K562 (cell line): ENCODE data around the gene DERL3. TPM values are rescaled to one million over a fixed set of nuclear protein-coding genes. Genes with fewer than 3 reads are reported as not detected.

Experiments
- ATAC-seq: fragments of 200-7000 bp; cut with Tn5 transposase; 3 replicates; pipeline ENCODE4 v1.9.1; 2020; ENCODE audit warnings: moderate library complexity
- BruUV-seq: library from RNA; stranded (reverse); fragments of 400-500 nt; replicated peaks from 2 replicates; lab custom pipeline; 2021; lab: Mats Ljungman, UMichigan
- CTCF ChIA-PET: fragments of 300-600 bp; formaldehyde crosslinking; extraction: SDS; loops from one replicate; lab custom pipeline; 2021; ENCODE audit warnings: low intra/inter-chr PET ratio; lab: Yijun Ruan, JAX
- POLR2A ChIA-PET: fragments of 300-600, 350-650 bp; sonication (Branson Sonifier 250); formaldehyde crosslinking; extraction: SDS; loops from one replicate; lab custom pipeline; 2021; ENCODE audit warnings: antibody characterized with exemption, inconsistent platforms; lab: Yijun Ruan, JAX
- DNase-seq, 4 experiments: peaks; one replicate each; pipeline versions ENCODE4 v3.0.0 to v3.0.0-alpha.2; 2011 to 2018; ENCODE audit warnings: low spot score in 3 of 4, mixed read lengths in 3 of 4; ENCODE audit errors: extremely low read depth in 1 of 4
- FAIRE-seq: peaks from 2 replicates; lab custom pipeline; 2011; peaks lifted over from hg19 to GRCh38; lab: Jason Lieb, UNC
- H2AFZ ChIP-seq: 2 replicates; pipeline ENCODE4 v1.6.0; 2011; ENCODE audit warnings: low read depth, low read length, control low read depth, inconsistent platforms
- H3K27ac ChIP-seq: fragments of 200-600 bp; 3 replicates; pipeline ENCODE4 v1.8.0; 2011; ENCODE audit warnings: low read depth, mild to moderate bottlenecking, control low read depth, inconsistent platforms, low read length, moderate library complexity, mixed read lengths; ENCODE audit errors: extremely low read depth
- H3K27me3 ChIP-seq, 2 experiments: fragments of 300-600 bp in 1 of 2; 2 replicates in 1 of 2; 3 replicates in 1 of 2; pipeline versions ENCODE4 v1.6.0 to v1.8.0; 2011; ENCODE audit warnings: inconsistent platforms in 2 of 2, low read length in 2 of 2, mild to moderate bottlenecking in 1 of 2, mixed read lengths in 1 of 2, moderate library complexity in 1 of 2; ENCODE audit not compliant: control insufficient read depth in 2 of 2, insufficient read depth in 2 of 2
- H3K36me3 ChIP-seq: fragments of 300-600 bp; 3 replicates; pipeline ENCODE4 v1.8.0; 2011; ENCODE audit warnings: mild to moderate bottlenecking, low read length, inconsistent platforms; ENCODE audit not compliant: control insufficient read depth, insufficient read depth
- H3K4me1 ChIP-seq, 2 experiments: fragments of 200-600 bp in 1 of 2; replicated peaks in 1 of 2; 2 replicates in 1 of 2; 3 replicates in 1 of 2; pipeline versions ENCODE4 v1.5.1 to v1.8.0; 2011; ENCODE audit warnings: inconsistent platforms in 2 of 2, low read length in 2 of 2, mild to moderate bottlenecking in 1 of 2, mixed read lengths in 1 of 2, moderate library complexity in 1 of 2; ENCODE audit not compliant: control insufficient read depth in 2 of 2, insufficient read depth in 2 of 2
- H3K4me2 ChIP-seq: 2 replicates; pipeline ENCODE4 v1.6.1; 2011; ENCODE audit warnings: low read length, control low read depth, inconsistent platforms, mixed read lengths; ENCODE audit not compliant: insufficient read depth
- H3K4me3 ChIP-seq: fragments of 200-600 bp; sonication (generic), shearing (Covaris generic); 2 replicates; pipeline ENCODE4 v1.5.1; 2016; ENCODE audit warnings: control low read depth, inconsistent platforms
- H3K79me2 ChIP-seq: fragments of 200-600 bp; 3 replicates; pipeline ENCODE4 v1.8.0; 2011; ENCODE audit warnings: low read length, inconsistent platforms; ENCODE audit not compliant: control insufficient read depth, insufficient read depth
- H3K9ac ChIP-seq, 2 experiments: 2 replicates each; pipeline versions ENCODE4 v1.6.0 to v1.6.1; 2011; ENCODE audit warnings: low read depth in 2 of 2, low read length in 2 of 2, control low read depth in 1 of 2, inconsistent platforms in 1 of 2, mild to moderate bottlenecking in 1 of 2, mixed read lengths in 1 of 2; ENCODE audit not compliant: insufficient read depth in 1 of 2
- H3K9me1 ChIP-seq: one replicate; pipeline ENCODE4 v1.6.0; 2011; ENCODE audit warnings: inconsistent platforms, mild to moderate bottlenecking, low read length, moderate library complexity; ENCODE audit not compliant: control insufficient read depth, insufficient read depth
- H3K9me3 ChIP-seq: replicated peaks from 2 replicates; pipeline ENCODE4 v1.5.1; 2011; ENCODE audit warnings: low read depth, low read length, inconsistent platforms; ENCODE audit not compliant: control insufficient read depth, insufficient read depth
- H4K20me1 ChIP-seq: replicated peaks from 2 replicates; pipeline ENCODE4 v1.6.1; 2011; ENCODE audit warnings: low read length, inconsistent platforms, mixed read lengths; ENCODE audit not compliant: control insufficient read depth, insufficient read depth
- CAMTA2 ChIP-seq: fragments of 250-450 bp; sonication (Bioruptor Pico); conservative IDR thresholded peaks from 2 replicates; pipeline ENCODE4 v1.5.1; 2022
- CBFA2T3 ChIP-seq: fragments of 450-650 bp; IDR thresholded peaks from 2 replicates; pipeline ENCODE4 v1.6.1; 2017
- EGR1 ChIP-seq: fragments of 450-650 bp; conservative IDR thresholded peaks from 2 replicates; pipeline ENCODE4 v1.6.1; 2017; ENCODE audit warnings: mild to moderate bottlenecking
- MCM5 ChIP-seq: fragments of 450-650 bp; IDR thresholded peaks from 2 replicates; pipeline ENCODE4 v1.6.1; 2016; ENCODE audit warnings: low read depth
- MTF1 ChIP-seq: fragments of 250-450 bp; sonication (Bioruptor Pico); IDR thresholded peaks from 2 replicates; pipeline ENCODE4 v1.9.0; 2021; ENCODE audit warnings: moderate library complexity, mild to moderate bottlenecking, inconsistent platforms, borderline replicate concordance
- MXI1 ChIP-seq: IDR thresholded peaks from 2 replicates; pipeline ENCODE4 v1.6.1; 2011; ENCODE audit warnings: low read depth, mild to moderate bottlenecking, improper control_type of control experiment, low read length
- RBM34 ChIP-seq: fragments of 200-400 bp; formaldehyde crosslinking; IDR thresholded peaks from 2 replicates; pipeline ENCODE4 v1.6.1; 2018; ENCODE audit warnings: low read length, borderline replicate concordance; ENCODE audit not compliant: insufficient read depth
- SIX5 ChIP-seq, 2 experiments: IDR thresholded peaks; 2 replicates each; pipeline ENCODE4 v1.6.1; 2011; ENCODE audit warnings: low read length in 2 of 2, borderline replicate concordance in 1 of 2, low read depth in 1 of 2, mild to moderate bottlenecking in 1 of 2, moderate library complexity in 1 of 2; ENCODE audit not compliant: insufficient read depth in 1 of 2
- SMC3 ChIP-seq: conservative IDR thresholded peaks from 2 replicates; pipeline ENCODE4 v1.6.1; 2011; ENCODE audit warnings: low read depth, low read length, improper control_type of control experiment; ENCODE audit not compliant: insufficient read depth
- TSC22D4 ChIP-seq: fragments of 450-650 bp; IDR thresholded peaks from 2 replicates; pipeline ENCODE4 v1.6.1; 2016; ENCODE audit warnings: missing genetic modification characterization, missing biosample characterization, control low read depth
- U2AF2 ChIP-seq: fragments of 200-400 bp; formaldehyde crosslinking; optimal IDR thresholded peaks from 2 replicates; pipeline ENCODE3; 2017; ENCODE audit warnings: low read depth, mild to moderate bottlenecking, low read length
- WGBS: fragments of 100-300 bp; shearing (Covaris generic); methylation state at CpG from one replicate; pipeline ENCODE4 v1.1.6; 2016; ENCODE audit warnings: low coverage, mixed read lengths; ENCODE audit not compliant: insufficient coverage; ENCODE audit errors: missing lambda C conversion rate; 5-methylcytosine and 5-hydroxymethylcytosine counted together
- in situ Hi-C: fragments of 300-500 bp; cut with MboI; formaldehyde crosslinking; loops from 4 replicates; pipeline ENCODE4 v1.15.0; 2018; ENCODE audit warnings: inconsistent platforms, mixed read lengths
- intact Hi-C: fragments of 100-400 bp; cut with micrococcal nuclease; formaldehyde crosslinking; loops from 2 replicates; pipeline ENCODE4 v1.14.2; 2022
- polyA plus RNA-seq, 8 experiments: library from polyadenylated mRNA; depleted of rRNA in 4 of 8; stranded (reverse) in 5 of 8; unstranded in 3 of 8; fragments of >200 nt; fragmentation: Nextera tagmentation in 2 of 8; fragmentation: Illumina TruSeq in 1 of 8; extraction: Ambion mirVana in 2 of 8; extraction: Trizol in 1 of 8; gene quantifications; 2 replicates each; pipeline versions ENCODE4 v1.2.1 to v1.2.3, GENCODE V29; 2011 to 2014; ENCODE audit warnings: inconsistent platforms in 1 of 8, missing spikeins in 1 of 8
- total RNA-seq, 7 experiments: library from RNA; depleted of rRNA in 6 of 7; stranded (reverse); fragments of >200 nt in 6 of 7; fragmentation: Illumina TruSeq in 2 of 7; extraction: Trizol in 2 of 7; gene quantifications; 2 replicates each; pipeline versions ENCODE4 v1.2.1 to v1.2.3, GENCODE V29; 2011 to 2021; ENCODE audit warnings: low replicate concordance in 1 of 7
- TF ChIP-seq, protein P1 (sequence below): fragments of 450-650 bp; IDR thresholded peaks from 2 replicates; pipeline ENCODE4 v1.6.1; 2018; ENCODE audit warnings: mild to moderate bottlenecking, low read depth; ENCODE audit not compliant: partially characterized antibody

Gene DERL3
- total and polyA plus RNA-seq, 9 of the 15 experiments (the other 6 are each of a cell fraction or from before 2014, with no cell fraction given), result 1.3 to 12.4 (median 4.8) TPM

DNA sequence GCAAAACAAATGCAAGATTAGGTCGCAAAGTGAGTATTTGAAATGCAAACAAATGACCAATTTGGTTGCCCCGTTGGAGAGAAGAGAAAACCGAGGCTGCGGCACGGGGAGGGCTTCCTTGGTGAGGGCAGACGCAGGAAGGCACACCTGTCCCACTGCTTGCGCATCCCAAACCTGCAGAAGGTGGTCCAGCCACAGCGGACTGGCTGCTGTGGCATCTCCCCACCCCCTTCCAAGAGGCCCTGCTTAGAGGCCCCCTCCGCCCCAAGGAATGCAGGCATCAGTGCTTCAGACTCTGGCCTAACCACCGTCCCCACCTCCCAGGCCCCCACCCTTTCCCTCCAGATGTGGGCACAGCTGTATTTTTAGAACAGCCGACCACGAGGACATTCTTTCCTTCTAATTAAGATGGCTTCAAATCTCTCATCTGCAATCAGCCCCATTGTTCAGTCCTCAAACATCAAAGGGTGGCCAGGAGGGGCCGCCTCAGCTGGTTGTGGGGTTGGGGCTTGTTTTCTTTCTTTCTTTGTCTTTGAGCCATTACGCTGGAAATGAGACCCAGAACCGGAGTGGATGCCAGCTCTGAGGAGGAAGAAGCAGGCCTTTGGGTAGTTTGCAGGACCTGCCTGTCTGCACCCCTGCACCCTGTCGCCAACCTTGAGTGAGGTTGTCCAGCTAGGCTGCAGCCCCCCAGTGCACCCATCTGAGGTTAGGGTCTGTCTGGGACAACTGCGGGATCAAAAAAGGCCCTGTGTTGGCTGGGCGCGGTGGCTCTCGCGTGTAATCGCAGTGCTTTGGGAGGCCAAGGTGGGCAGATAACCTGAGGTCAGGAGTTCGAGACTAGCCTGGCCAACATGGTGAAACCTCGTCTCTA lies 9.4 kb upstream of the DERL3 start:
- no peak for DNase-seq
- no peak for FAIRE-seq
- TF ChIP-seq RBM34 (no peak), CBFA2T3 (no peak), U2AF2 (no peak), MCM5 (no peak), SIX5 (IDR thresholded peaks at IDR 0.05; ENCODE audit: borderline replicate concordance in 1 of 2, insufficient read depth in 1 of 2, low read depth in 1 of 2, low read length in 2 of 2) (no peak), TSC22D4 (no peak), EGR1 (no peak), CAMTA2 (CRISPR knock-in tag) (no peak), MTF1 (CRISPR knock-in tag) (no peak), SMC3 (no peak), MXI1 (no peak)
- TF ChIP-seq, protein P1, sequence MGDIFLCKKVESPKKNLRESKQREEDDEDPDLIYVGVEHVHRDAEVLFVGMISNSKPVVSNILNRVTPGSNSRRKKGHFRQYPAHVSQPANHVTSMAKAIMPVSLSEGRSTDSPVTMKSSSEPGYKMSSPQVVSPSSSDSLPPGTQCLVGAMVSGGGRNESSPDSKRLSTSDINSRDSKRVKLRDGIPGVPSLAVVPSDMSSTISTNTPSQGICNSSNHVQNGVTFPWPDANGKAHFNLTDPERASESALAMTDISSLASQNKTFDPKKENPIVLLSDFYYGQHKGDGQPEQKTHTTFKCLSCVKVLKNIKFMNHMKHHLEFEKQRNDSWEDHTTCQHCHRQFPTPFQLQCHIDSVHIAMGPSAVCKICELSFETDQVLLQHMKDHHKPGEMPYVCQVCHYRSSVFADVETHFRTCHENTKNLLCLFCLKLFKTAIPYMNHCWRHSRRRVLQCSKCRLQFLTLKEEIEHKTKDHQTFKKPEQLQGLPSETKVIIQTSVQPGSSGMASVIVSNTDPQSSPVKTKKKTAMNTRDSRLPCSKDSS, result no peak
- TF ChIP-seq, all 486 proteins: peak for 0
- no peaks in the 10 kb centered on the region for H3K9me3 ChIP-seq
- no peaks in the 10 kb centered on the region for H3K9me1 ChIP-seq
- no peak overlapping the region for H3K4me3 ChIP-seq
- no peaks in the 10 kb centered on the region; a peak in 1 of 5 replicates for H3K27me3 ChIP-seq
- H3K9ac ChIP-seq, result no peak overlapping the region; a peak in 1 of 4 replicates
- intact Hi-C loops (loop anchor here (5.0 kb wide), 3 partner anchors 81 to 311 kb away; partner anchors contain the start of gene CHCHD10), in situ Hi-C loops (loop anchor here (10.0 kb wide), 1 partner anchor 223 kb away; no protein-coding TSS in a partner anchor)
- peaks cover 3 to 20% of the 10 kb centered on the region in 2 experiments; a peak in 3 of 5 replicates for H3K4me1 ChIP-seq
- ATAC-seq, result no peak
- ChIA-PET CTCF (interaction anchor here (0.6 to 1.8 kb wide), 4 partner anchors 75 to 306 kb away, joined by 5 to 17 read pairs (median 10); partner anchors contain the start of gene CHCHD10), POLR2A (no interaction called here)
- no peak overlapping the region for H3K27ac ChIP-seq
- no peaks in the 10 kb centered on the region for H3K79me2 ChIP-seq
- no TSS peak for BruUV-seq
- no peak overlapping the region for H2AFZ ChIP-seq
- no peaks in the 10 kb centered on the region for H3K36me3 ChIP-seq
- H4K20me1 ChIP-seq, result no peaks in the 10 kb centered on the region
- WGBS, result 72% methylated on average over 12 of the region's 24 CpGs
- no peak overlapping the region for H3K4me2 ChIP-seq
